NB4 (cell line): Measurements from ENCODE around the gene ZNF543.

Experiments used
- DNase-seq: peaks from one replicate; pipeline ENCODE4 v3.0.0; 2010; ENCODE audit warnings: low read depth
- H3K4me3 ChIP-seq: one replicate; pipeline ENCODE4 v1.5.1; 2011; ENCODE audit warnings: mild to moderate bottlenecking, low read depth, low read length, moderate library complexity
- MYC ChIP-seq: IDR thresholded peaks from 2 replicates; pipeline ENCODE4 v1.6.1; 2011; ENCODE audit warnings: low read depth, low read length
- POLR2A ChIP-seq: IDR thresholded peaks from 2 replicates; pipeline ENCODE4 v1.6.1; 2011; ENCODE audit warnings: mild to moderate bottlenecking; ENCODE audit not compliant: insufficient read length; ENCODE audit errors: extremely low read depth
- TF ChIP-seq, protein P1 (sequence below): IDR thresholded peaks from 2 replicates; pipeline ENCODE4 v1.6.1; 2011; ENCODE audit warnings: low read depth, low read length
- TF ChIP-seq, protein P2 (sequence below): IDR thresholded peaks from one replicate; pipeline ENCODE4 v1.5.1; 2012; ENCODE audit warnings: low read depth, low read length

ZNF543 gene

DNA sequence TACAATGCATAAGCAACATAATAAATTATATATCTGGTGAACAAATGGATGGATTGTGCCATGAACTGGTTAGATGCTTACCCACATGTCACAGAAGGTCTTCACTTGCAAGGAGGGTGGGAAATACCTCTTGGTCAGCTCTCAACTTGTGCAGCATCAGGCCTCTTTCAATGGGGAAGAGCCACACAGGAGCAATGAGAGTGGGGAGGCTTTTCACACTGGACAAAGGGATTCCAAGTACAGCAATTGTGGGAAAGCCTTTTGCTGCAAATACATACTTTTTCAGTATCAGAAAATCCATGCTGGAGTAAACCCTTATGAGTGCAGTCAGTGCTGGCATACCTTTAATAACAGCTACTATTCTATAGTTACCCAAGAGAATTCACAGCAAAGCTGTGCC lies 11.8 kb upstream of the ZNF543 start:
- H3K4me3 ChIP-seq = no peak overlapping the region
- TF ChIP-seq MYC = no peak
- TF ChIP-seq POLR2A = no peak
- TF ChIP-seq, protein P1, sequence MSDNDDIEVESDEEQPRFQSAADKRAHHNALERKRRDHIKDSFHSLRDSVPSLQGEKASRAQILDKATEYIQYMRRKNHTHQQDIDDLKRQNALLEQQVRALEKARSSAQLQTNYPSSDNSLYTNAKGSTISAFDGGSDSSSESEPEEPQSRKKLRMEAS = no peak
- TF ChIP-seq, protein P2, sequence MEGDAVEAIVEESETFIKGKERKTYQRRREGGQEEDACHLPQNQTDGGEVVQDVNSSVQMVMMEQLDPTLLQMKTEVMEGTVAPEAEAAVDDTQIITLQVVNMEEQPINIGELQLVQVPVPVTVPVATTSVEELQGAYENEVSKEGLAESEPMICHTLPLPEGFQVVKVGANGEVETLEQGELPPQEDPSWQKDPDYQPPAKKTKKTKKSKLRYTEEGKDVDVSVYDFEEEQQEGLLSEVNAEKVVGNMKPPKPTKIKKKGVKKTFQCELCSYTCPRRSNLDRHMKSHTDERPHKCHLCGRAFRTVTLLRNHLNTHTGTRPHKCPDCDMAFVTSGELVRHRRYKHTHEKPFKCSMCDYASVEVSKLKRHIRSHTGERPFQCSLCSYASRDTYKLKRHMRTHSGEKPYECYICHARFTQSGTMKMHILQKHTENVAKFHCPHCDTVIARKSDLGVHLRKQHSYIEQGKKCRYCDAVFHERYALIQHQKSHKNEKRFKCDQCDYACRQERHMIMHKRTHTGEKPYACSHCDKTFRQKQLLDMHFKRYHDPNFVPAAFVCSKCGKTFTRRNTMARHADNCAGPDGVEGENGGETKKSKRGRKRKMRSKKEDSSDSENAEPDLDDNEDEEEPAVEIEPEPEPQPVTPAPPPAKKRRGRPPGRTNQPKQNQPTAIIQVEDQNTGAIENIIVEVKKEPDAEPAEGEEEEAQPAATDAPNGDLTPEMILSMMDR = no peak

DNA sequence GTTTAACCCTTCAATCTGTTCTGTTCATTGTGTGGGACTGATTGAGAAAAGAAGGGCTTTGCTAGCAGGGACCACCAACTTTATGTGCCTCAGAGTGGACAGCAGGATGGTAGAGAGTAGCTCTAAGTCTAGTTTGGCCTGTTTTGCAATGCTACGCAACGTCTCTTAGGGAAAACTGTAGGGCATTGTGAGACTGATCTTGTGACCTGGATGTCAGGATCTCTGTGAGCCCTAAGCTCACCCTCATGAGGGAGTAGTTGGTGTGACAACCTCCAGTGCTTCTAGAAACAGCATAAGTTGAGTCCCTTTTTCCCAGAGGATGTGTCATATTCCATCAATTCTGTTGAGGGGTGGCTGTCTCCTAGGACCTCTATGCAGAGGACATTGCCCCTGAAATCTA lies 9.5 kb upstream of the ZNF543 start:
- DNase-seq = no peak
- no peak overlapping the region for H3K4me3 ChIP-seq
- TF ChIP-seq POLR2A (no peak), MYC (no peak)
- TF ChIP-seq, protein P1 = no peak
- TF ChIP-seq, protein P2 = no peak

More for the DNA sequence above, 11.8 kb upstream of the ZNF543 start:
- no peak for DNase-seq

DNA sequence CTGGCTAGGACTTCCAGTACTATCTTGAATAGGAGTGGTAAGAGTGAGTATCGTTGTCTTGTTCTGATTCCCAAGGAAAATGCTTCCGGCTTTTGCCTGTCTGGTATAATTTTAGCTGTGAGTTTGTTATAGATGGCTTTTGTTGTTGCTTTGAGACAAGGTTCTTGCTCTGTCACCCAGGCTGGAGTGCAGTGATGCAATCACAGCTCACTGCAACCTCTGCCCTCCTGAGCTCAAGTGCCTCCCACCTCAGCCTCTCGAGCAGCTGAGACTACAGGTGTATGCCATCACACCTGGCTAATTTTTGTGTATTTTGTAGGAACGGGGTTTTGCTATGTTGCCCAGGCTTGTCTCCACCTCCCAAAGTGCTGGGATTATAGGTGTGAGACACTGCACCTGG lies 6.1 kb upstream of the ZNF543 start:
- TF ChIP-seq MYC = no peak
- TF ChIP-seq, protein P1 = no peak
- no peak for TF ChIP-seq POLR2A
- TF ChIP-seq, protein P2 = no peak
- H3K4me3 ChIP-seq = no peak overlapping the region
- DNase-seq = no peak

DNA sequence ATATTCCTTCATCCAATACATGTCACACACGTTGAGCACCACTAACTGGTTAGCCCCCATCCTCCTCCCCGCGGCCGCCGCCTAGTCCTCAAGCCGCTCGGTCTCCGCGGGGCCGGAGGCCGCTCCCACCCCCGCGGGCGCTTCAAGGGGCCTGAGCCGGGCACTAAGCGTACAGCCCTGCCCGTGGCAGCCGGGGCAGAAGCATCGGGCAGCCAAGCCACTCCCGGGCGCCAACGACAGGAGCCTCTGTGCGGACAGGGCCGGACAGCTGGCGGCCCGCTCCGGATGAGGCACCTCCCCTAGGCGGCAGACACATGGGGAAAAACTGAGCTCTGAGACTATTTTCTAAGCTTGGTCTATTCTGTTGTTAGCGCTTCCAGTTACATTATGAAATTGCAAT lies 2.8 kb upstream of the ZNF543 start:
- DNase-seq = no peak
- TF ChIP-seq, protein P1 = no peak
- no peak for TF ChIP-seq POLR2A
- H3K4me3 ChIP-seq = no peak overlapping the region

DNA sequence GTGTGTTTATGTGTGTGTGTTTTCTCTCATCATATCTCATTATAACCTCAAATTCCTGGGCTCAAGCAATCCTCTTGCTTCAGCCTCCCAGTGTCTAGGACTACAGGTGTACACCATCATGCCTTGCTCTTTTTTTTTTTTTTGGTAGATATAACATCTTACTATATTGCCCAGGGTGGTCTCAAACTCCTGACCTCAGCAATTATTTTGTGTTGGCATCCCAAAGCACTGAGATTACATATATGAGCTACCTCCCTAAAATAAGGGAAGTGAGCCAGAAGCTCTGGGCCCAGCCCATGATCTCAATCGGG lies 448 bp upstream of the ZNF543 start:
- no peak for DNase-seq
- TF ChIP-seq MYC = no peak
- TF ChIP-seq, protein P1 = no peak
- TF ChIP-seq, protein P2 = no peak
- no peak for TF ChIP-seq POLR2A
- H3K4me3 ChIP-seq = peak overlapping the region; percentile 68

DNA sequence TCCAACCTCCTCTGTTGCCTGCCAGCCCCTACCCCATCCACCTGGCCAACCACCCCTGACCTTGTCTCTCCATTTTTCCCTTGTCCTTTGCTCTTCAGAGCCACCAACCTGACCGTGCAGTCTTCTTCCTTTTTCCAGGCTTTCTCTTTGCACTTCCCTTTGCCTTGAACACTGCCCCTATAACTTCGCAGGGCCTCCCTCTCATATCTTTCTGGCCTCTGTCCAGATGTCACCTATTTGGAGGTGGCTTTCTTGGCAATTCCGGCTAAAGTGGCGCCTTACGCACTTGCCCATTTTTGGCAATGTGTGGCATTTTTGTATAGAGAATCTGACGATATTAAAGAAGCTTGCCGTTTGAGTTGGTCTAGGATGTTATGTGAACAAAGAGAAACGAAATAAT lies 844 bp downstream of the ZNF543 start:
- DNase-seq = no peak
- TF ChIP-seq, protein P1 = no peak
- TF ChIP-seq, protein P2 = no peak
- no peak for TF ChIP-seq MYC
- no peak for TF ChIP-seq POLR2A
- H3K4me3 ChIP-seq = peak overlapping the region; percentile 83
